Eye (tissue), 1 donor: ENCODE measurements around the gene TNFRSF8.

ENCODE experiments used
- DNase-seq: peaks from one replicate; pipeline ENCODE4 v3.0.0-alpha.2; 2015

The TNFRSF8 gene

GRCh38 chr1:12163210-12163609, 100.1 kb downstream of the TNFRSF8 start:
- DNase-seq: no peak

GRCh38 chr1:12164210-12164609, 101.1 kb downstream of the TNFRSF8 start:
- no peak for DNase-seq

- DNase-seq: no peak
These were observed 102.2 kb downstream of the TNFRSF8 start for GRCh38 chr1:12165342-12165741.

GRCh38 chr1:12166834-12167492, 103.9 kb downstream of the TNFRSF8 start, which contains the start of gene TNFRSF1B:
TSS of gene TNFRSF1B (plus strand) at chr1:12166991. CDS start at chr1:12167092, 101 bp downstream.
- peak; percentile 66 for DNase-seq

GRCh38 chr1:12167493-12168429, 104.7 kb downstream of the TNFRSF8 start:
- DNase-seq: peak; percentile 59

- no peak for DNase-seq
These were observed 105.5 kb downstream of the TNFRSF8 start for GRCh38 chr1:12168451-12169160.

- no peak for DNase-seq
These were observed 106.5 kb downstream of the TNFRSF8 start for GRCh38 chr1:12169442-12170135.

GRCh38 chr1:12170263-12170671, 107.2 kb downstream of the TNFRSF8 start:
- DNase-seq: no peak

GRCh38 chr1:12171206-12172041, 108.3 kb downstream of the TNFRSF8 start:
- DNase-seq: no peak

GRCh38 chr1:12172042-12172851, 109.1 kb downstream of the TNFRSF8 start:
- DNase-seq: no peak

GRCh38 chr1:12173041-12173509, 110.0 kb downstream of the TNFRSF8 start:
- DNase-seq: no peak

GRCh38 chr1:12173631-12174121, 110.6 kb downstream of the TNFRSF8 start:
- DNase-seq: no peak

GRCh38 chr1:12174924-12175810, 112.1 kb downstream of the TNFRSF8 start:
- peak; percentile 88 for DNase-seq

GRCh38 chr1:12176298-12177118, 113.4 kb downstream of the TNFRSF8 start:
- DNase-seq: no peak

GRCh38 chr1:12177156-12177998, 114.3 kb downstream of the TNFRSF8 start:
- no peak for DNase-seq

- DNase-seq: no peak
These were observed 114.9 kb downstream of the TNFRSF8 start for GRCh38 chr1:12177999-12178441.

GRCh38 chr1:12178511-12178910, 115.4 kb downstream of the TNFRSF8 start:
- no peak for DNase-seq
